Adrenal gland (tissue), 5 donors: ENCODE data around the gene ABCA10.

Experiments
- CTCF ChIP-seq, 6 experiments: fragments of 450-650 bp in 4 of 6; fragments of 200-600 bp in 2 of 6; sonication (generic) in 1 of 6; IDR thresholded peaks; 1 replicate in 5 of 6; 2 replicates in 1 of 6; pipeline versions ENCODE4 v1.5.1 to v1.8.0; 2016 to 2021; ENCODE audit warnings: antibody characterized with exemption in 6 of 6, mild to moderate bottlenecking in 2 of 6, moderate library complexity in 1 of 6
- POLR2A ChIP-seq, 2 donors: fragments of 450-650 bp; IDR thresholded peaks; one replicate each; pipeline ENCODE4 v1.6.1; 2017; ENCODE audit warnings: antibody characterized with exemption in 2 of 2, mild to moderate bottlenecking in 2 of 2, moderate library complexity in 1 of 2
- donor health status: DM: no; HTN: no; CAD: no.

GRCh38 chr17:69228018-69228417, 606 bp downstream of the ABCA10 start:
- no peak for TF ChIP-seq CTCF (IDR thresholded peaks at IDR 0.05)
- TF ChIP-seq POLR2A (IDR thresholded peaks at IDR 0.05): no peak
